Sigmoid colon (tissue), 7 donors: ENCODE results near the gene LMAN2. TPM values are rescaled to one million over a fixed set of nuclear protein-coding genes. Genes with fewer than 3 reads are reported as not detected.

Experiments used
- DNase-seq: peaks from one replicate; pipeline ENCODE4 v3.0.0-alpha.2; 2019
- H3K27ac ChIP-seq, 4 donors: fragments of 200-600 bp; sonication (generic); one replicate each; pipeline ENCODE4 v1.5.1; 2016 to 2019; ENCODE audit warnings: mild to moderate bottlenecking in 1 of 4
- H3K27me3 ChIP-seq, 3 donors: fragments of 200-600 bp; sonication (generic); one replicate each; pipeline ENCODE4 v1.5.1; 2019; ENCODE audit warnings: mild to moderate bottlenecking in 1 of 3
- H3K36me3 ChIP-seq, 4 donors: fragments of 200-600 bp; sonication (generic); one replicate each; pipeline ENCODE4 v1.5.1; 2016 to 2019
- H3K4me1 ChIP-seq, 4 donors: fragments of 200-600 bp; sonication (generic); one replicate each; pipeline ENCODE4 v1.5.1; 2017 to 2019
- H3K4me3 ChIP-seq, 4 donors: fragments of 200-600 bp; sonication (generic); one replicate each; pipeline ENCODE4 v1.5.1; 2017 to 2019; ENCODE audit warnings: mild to moderate bottlenecking in 2 of 4, moderate library complexity in 1 of 4
- H3K9me3 ChIP-seq, 4 donors: fragments of 200-600 bp in 3 of 4; sonication (generic) in 3 of 4; one replicate each; pipeline versions ENCODE4 v1.5.1 to v1.6.1; 2013 to 2019
- EP300 ChIP-seq, 4 donors: sonication (generic); formaldehyde crosslinking; IDR thresholded peaks; one replicate each; pipeline ENCODE4 v1.6.1; 2017; ENCODE audit warnings: antibody characterized with exemption in 4 of 4
- POLR2A ChIP-seq, 2 donors: fragments of 450-650 bp; IDR thresholded peaks; one replicate each; pipeline ENCODE4 v1.6.1; 2016; ENCODE audit warnings: antibody characterized with exemption in 2 of 2, mild to moderate bottlenecking in 2 of 2, moderate library complexity in 2 of 2
- POLR2AphosphoS5 ChIP-seq, 4 donors: sonication (generic); formaldehyde crosslinking; IDR thresholded peaks; one replicate each; pipeline ENCODE4 v1.6.1; 2017; ENCODE audit warnings: antibody characterized with exemption in 4 of 4
- WGBS, 2 donors: extraction: QIAGEN DNeasy Blood & Tissue Kit; methylation state at CpG; one replicate each; pipeline ENCODE4 v1.1.7; 2013; 5-methylcytosine and 5-hydroxymethylcytosine counted together
- intact Hi-C: fragments of 100-400 bp; cut with DNase I; formaldehyde crosslinking; loops from one replicate; pipeline ENCODE4 v1.15.1; 2023
- polyA plus RNA-seq, 3 donors: library from polyadenylated mRNA; stranded (reverse); fragments of 200-250 nt; gene quantifications; one replicate each; pipeline ENCODE4 v1.2.3, GENCODE V29; 2013
- total RNA-seq, 4 donors: library from RNA; depleted of rRNA; stranded (reverse); fragments of >200 nt; gene quantifications; one replicate each; pipeline ENCODE4 v1.1.0, GENCODE V29; 2016
- TF ChIP-seq, protein P1 (sequence below), 4 experiments: fragments of 450-650 bp in 3 of 4; fragments of 200-600 bp in 1 of 4; IDR thresholded peaks; one replicate each; pipeline ENCODE4 v1.5.1; 2016 to 2019; ENCODE audit warnings: antibody characterized with exemption in 4 of 4, mild to moderate bottlenecking in 3 of 4, moderate library complexity in 2 of 4
- donor health status: healthy with polysubstance abuse.
- donor health status: Bipolar disorder and iron deficiency.
- donor health status: healthy.

The LMAN2 gene
- total and polyA plus RNA-seq, 7 donors: 62.5 to 244 (median 108) TPM

DNA sequence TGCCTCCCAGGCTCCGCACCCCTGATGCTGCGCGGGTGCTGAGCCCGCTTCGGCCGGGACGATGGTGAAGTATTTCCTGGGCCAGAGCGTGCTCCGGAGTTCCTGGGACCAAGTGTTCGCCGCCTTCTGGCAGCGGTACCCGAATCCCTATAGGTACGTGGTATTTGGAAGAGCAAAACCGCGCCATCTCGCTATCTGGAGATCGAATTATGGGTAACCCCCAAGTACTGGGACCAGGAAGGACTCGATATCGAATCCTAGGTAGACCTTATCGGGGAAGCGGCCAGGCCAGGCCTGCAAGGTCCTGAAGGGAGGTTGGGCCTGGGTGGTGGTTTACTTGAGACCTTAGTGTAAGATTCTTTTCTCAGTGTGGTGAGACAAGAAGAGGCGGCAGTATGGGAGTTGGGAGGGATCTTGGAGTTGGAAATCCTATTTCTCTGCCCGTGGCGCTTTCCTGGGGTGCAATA, 47.5 kb downstream of the LMAN2 start:
- intact Hi-C loops: loop anchor here (2.0 kb wide), 1 partner anchor 189 kb away; no protein-coding TSS in a partner anchor
- TF ChIP-seq, protein P1, sequence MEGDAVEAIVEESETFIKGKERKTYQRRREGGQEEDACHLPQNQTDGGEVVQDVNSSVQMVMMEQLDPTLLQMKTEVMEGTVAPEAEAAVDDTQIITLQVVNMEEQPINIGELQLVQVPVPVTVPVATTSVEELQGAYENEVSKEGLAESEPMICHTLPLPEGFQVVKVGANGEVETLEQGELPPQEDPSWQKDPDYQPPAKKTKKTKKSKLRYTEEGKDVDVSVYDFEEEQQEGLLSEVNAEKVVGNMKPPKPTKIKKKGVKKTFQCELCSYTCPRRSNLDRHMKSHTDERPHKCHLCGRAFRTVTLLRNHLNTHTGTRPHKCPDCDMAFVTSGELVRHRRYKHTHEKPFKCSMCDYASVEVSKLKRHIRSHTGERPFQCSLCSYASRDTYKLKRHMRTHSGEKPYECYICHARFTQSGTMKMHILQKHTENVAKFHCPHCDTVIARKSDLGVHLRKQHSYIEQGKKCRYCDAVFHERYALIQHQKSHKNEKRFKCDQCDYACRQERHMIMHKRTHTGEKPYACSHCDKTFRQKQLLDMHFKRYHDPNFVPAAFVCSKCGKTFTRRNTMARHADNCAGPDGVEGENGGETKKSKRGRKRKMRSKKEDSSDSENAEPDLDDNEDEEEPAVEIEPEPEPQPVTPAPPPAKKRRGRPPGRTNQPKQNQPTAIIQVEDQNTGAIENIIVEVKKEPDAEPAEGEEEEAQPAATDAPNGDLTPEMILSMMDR (IDR thresholded peaks at IDR 0.05): no peak
- TF ChIP-seq POLR2A (IDR thresholded peaks at IDR 0.05) (no peak), EP300 (IDR thresholded peaks at IDR 0.05) (no peak), POLR2AphosphoS5 (IDR thresholded peaks at IDR 0.05) (no peak)

GRCh38 chr5:177303121-177303924, 48.1 kb downstream of the LMAN2 start, which contains the start of the genes PRELID1 and RAB24:
Gene PRELID1 (plus strand): TSS chr5:177303799. CDS start chr5:177303986, 187 bp downstream.
Gene RAB24 (minus strand): TSS chr5:177303719. CDS start chr5:177303288, 431 bp downstream.
- Histone ChIP-seq H3K27ac (peak within 1 kb of the TSS; percentile 84 to 90 (median 86)), H3K4me3 (peak within 1 kb of the TSS; percentile 78 to 88 (median 84)), H3K36me3 (peaks cover 0 to 34% (median 14%) of the 10 kb centered on the region in 4 donors), H3K4me1 (peaks cover 0 to 64% (median 47%) of the 10 kb centered on the region in 4 donors), H3K9me3 (no peaks in the 10 kb centered on the region), H3K27me3 (no peaks in the 10 kb centered on the region)
- WGBS, 2 donors: 0 to 1% methylated on average over 100 of the region's 100 CpGs
- intact Hi-C loops: no loop called here
- DNase-seq: peak; percentile 94
- TF ChIP-seq, protein P1 (IDR thresholded peaks at IDR 0.05): peak in 2 of 4 experiments; percentile 17 to 24
- TF ChIP-seq POLR2A (IDR thresholded peaks at IDR 0.05): peak; percentile 11 to 58
- no peak for TF ChIP-seq EP300 (IDR thresholded peaks at IDR 0.05)
- TF ChIP-seq POLR2AphosphoS5 (IDR thresholded peaks at IDR 0.05): peak; percentile 77 to 91 (median 85)

More for the DNA sequence above, 47.5 kb downstream of the LMAN2 start:
- 1 to 2% methylated on average over 25 of the region's 25 CpGs for WGBS, 2 donors
- Histone ChIP-seq H3K27me3 (no peaks in the 10 kb centered on the region), H3K4me1 (peaks cover 0 to 64% (median 48%) of the 10 kb centered on the region in 4 donors), H3K36me3 (peaks cover 0 to 34% (median 14%) of the 10 kb centered on the region in 4 donors), H3K4me3 (peak overlapping the region; percentile 78 to 88 (median 84)), H3K9me3 (no peaks in the 10 kb centered on the region), H3K27ac (peak overlapping the region; percentile 84 to 90 (median 86))
- DNase-seq: peak; percentile 68

GRCh38 chr5:177302354-177303110, 48.9 kb downstream of the LMAN2 start:
- intact Hi-C loops: no loop called here
- peak overlapping the region; percentile 78 to 88 (median 84) for H3K4me3 ChIP-seq
- peaks cover 0 to 61% (median 47%) of the 10 kb centered on the region in 4 donors for H3K4me1 ChIP-seq
- peak overlapping the region; percentile 84 to 90 (median 86) for H3K27ac ChIP-seq
- DNase-seq: peak; percentile 64
- H3K27me3 ChIP-seq: no peaks in the 10 kb centered on the region
- peaks cover 0 to 32% (median 16%) of the 10 kb centered on the region in 4 donors for H3K36me3 ChIP-seq
- TF ChIP-seq EP300 (IDR thresholded peaks at IDR 0.05): no peak
- TF ChIP-seq, protein P1 (IDR thresholded peaks at IDR 0.05): no peak
- no peak for TF ChIP-seq POLR2AphosphoS5 (IDR thresholded peaks at IDR 0.05)
- TF ChIP-seq POLR2A (IDR thresholded peaks at IDR 0.05): no peak
- H3K9me3 ChIP-seq: no peaks in the 10 kb centered on the region
- 28 to 36% methylated on average over 24 of the region's 24 CpGs for WGBS, 2 donors

DNA sequence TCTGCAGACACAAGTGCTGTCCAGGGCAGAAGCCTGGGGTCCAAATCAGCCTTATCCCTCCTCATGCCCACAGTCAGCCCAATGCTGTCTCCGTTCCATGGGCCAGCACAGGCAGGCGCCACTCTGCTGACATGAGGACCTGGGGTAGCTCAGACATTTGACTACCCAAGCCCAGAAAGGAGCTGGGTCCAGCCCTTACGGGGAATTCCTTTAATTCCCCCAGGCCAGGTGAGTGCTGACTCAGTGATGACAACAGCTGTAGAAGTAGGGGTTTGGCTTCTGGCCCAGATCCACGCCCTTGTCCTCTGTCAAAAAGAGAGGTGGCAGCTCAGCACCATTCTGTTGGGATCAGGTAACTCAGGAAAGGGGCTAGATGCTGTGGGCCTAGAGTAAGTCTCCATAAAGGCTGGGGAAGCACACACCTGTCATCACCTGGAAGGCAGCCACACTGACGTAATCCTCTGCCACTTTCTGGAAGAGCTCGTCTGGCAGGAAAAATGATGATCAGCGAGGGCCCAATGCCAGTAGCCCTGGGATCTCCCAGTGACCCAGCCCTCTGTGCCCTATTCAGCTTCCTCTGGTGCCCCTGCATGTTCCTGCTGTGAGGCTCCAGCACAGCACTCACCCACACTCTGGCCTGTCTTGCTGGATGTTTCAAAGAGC, 49.8 kb downstream of the LMAN2 start:
- Histone ChIP-seq H3K4me1 (peaks cover 0 to 61% (median 47%) of the 10 kb centered on the region in 4 donors), H3K9me3 (no peaks in the 10 kb centered on the region), H3K27ac (peak overlapping the region in 3 of 4 donors; percentile 46 to 90 (median 47)), H3K36me3 (peaks cover 0 to 28% (median 10%) of the 10 kb centered on the region in 4 donors), H3K27me3 (no peaks in the 10 kb centered on the region), H3K4me3 (no peak overlapping the region)
- peak; percentile 65 for DNase-seq
- intact Hi-C loops: no loop called here
- TF ChIP-seq POLR2A (IDR thresholded peaks at IDR 0.05): no peak
- TF ChIP-seq, protein P1 (IDR thresholded peaks at IDR 0.05): no peak
- TF ChIP-seq EP300 (IDR thresholded peaks at IDR 0.05): no peak
- no peak for TF ChIP-seq POLR2AphosphoS5 (IDR thresholded peaks at IDR 0.05)
- WGBS, 2 donors: 25 to 62% methylated on average over 7 of the region's 7 CpGs
